Activated CD4-positive, alpha-beta T cell treated with anti-CD3 and anti-CD28 coated beads for 48 hours (primary cell): ENCODE results near the gene GALNT9.
"Not testable (repeated sequence)": the region's sequence is repeated elsewhere in the genome, so short reads cannot be mapped to it uniquely, and the experiment has no call there.

Source experiments
- DNase-seq: peaks from one replicate; pipeline ENCODE4 v3.0.0-alpha.2; 2020

Gene GALNT9

GRCh38 chr12:132278401-132279183, 50.8 kb downstream of the GALNT9 start:
- DNase-seq: no peak

GRCh38 chr12:132277949-132278348, 51.4 kb downstream of the GALNT9 start:
- DNase-seq: no peak

- no peak for DNase-seq
These were observed 51.9 kb downstream of the GALNT9 start for GRCh38 chr12:132277374-132277941.

GRCh38 chr12:132276827-132277373, 52.5 kb downstream of the GALNT9 start:
- DNase-seq: no peak

GRCh38 chr12:132276066-132276826, 53.1 kb downstream of the GALNT9 start:
- no peak for DNase-seq

- DNase-seq: no peak
These were observed 53.8 kb downstream of the GALNT9 start for GRCh38 chr12:132275631-132276030.

GRCh38 chr12:132275110-132275531, 54.3 kb downstream of the GALNT9 start:
- DNase-seq: no peak

GRCh38 chr12:132273992-132274334, 55.4 kb downstream of the GALNT9 start:
- no peak for DNase-seq

GRCh38 chr12:132272711-132273110, 56.7 kb downstream of the GALNT9 start:
- no peak for DNase-seq

GRCh38 chr12:132271755-132272092, 57.7 kb downstream of the GALNT9 start:
- DNase-seq: no peak

GRCh38 chr12:132270969-132271754, 58.2 kb downstream of the GALNT9 start:
- DNase-seq: no peak

GRCh38 chr12:132270516-132270915, 58.9 kb downstream of the GALNT9 start:
- DNase-seq: no peak

GRCh38 chr12:132269271-132269968, 60.0 kb downstream of the GALNT9 start:
- no peak for DNase-seq

- no peak for DNase-seq
These were observed 60.7 kb downstream of the GALNT9 start for GRCh38 chr12:132268674-132269073.

- no peak for DNase-seq
These were observed 61.5 kb downstream of the GALNT9 start for GRCh38 chr12:132267873-132268272.

- DNase-seq: no peak
These were observed 62.6 kb downstream of the GALNT9 start for GRCh38 chr12:132266802-132267201.

GRCh38 chr12:132266370-132266769, 63.0 kb downstream of the GALNT9 start:
- DNase-seq: no peak

- DNase-seq: not testable (repeated sequence)
These were observed 63.6 kb downstream of the GALNT9 start for GRCh38 chr12:132265822-132266221.

- DNase-seq: no peak
These were observed 64.2 kb downstream of the GALNT9 start for GRCh38 chr12:132265056-132265800.

- no peak for DNase-seq
These were observed 65.0 kb downstream of the GALNT9 start for GRCh38 chr12:132264086-132265010.
